Upper lobe of left lung (tissue), 6 donors: ENCODE measurements around the gene CRYBB1. TPM values are rescaled to one million over a fixed set of nuclear protein-coding genes. Genes with fewer than 3 reads are reported as not detected.

Source experiments
- ATAC-seq, 2 donors: fragments of 200-7000 bp; cut with Tn5 transposase; one replicate each; pipeline ENCODE4 v1.9.1; 2022; ENCODE audit warnings: mild to moderate bottlenecking in 2 of 2, moderate library complexity in 2 of 2; ENCODE audit not compliant: low FRiP score in 2 of 2
- DNase-seq, 2 donors: peaks; one replicate each; pipeline ENCODE4 v3.0.0-alpha.2; 2019 to 2020
- H3K27ac ChIP-seq, 4 donors: fragments of 200-600 bp; sonication (generic); one replicate each; pipeline ENCODE4 v1.5.1; 2016 to 2019
- H3K27me3 ChIP-seq, 4 donors: fragments of 200-600 bp; sonication (generic); one replicate each; pipeline ENCODE4 v1.5.1; 2017 to 2019
- H3K36me3 ChIP-seq, 4 donors: fragments of 200-600 bp; sonication (generic); one replicate each; pipeline ENCODE4 v1.5.1; 2016 to 2019
- H3K4me1 ChIP-seq, 4 donors: fragments of 200-600 bp; sonication (generic); one replicate each; pipeline ENCODE4 v1.5.1; 2018 to 2019
- H3K4me3 ChIP-seq, 4 donors: fragments of 200-600 bp; sonication (generic); one replicate each; pipeline ENCODE4 v1.5.1; 2017 to 2019; ENCODE audit warnings: mild to moderate bottlenecking in 2 of 4, moderate library complexity in 1 of 4
- H3K9me3 ChIP-seq, 4 donors: fragments of 200-600 bp; sonication (generic); one replicate each; pipeline ENCODE4 v1.5.1; 2018 to 2019
- EP300 ChIP-seq, 4 donors: sonication (generic); formaldehyde crosslinking; IDR thresholded peaks; one replicate each; pipeline ENCODE4 v1.5.1; 2017; ENCODE audit warnings: antibody characterized with exemption in 4 of 4, control low read depth in 2 of 4
- POLR2A ChIP-seq, 4 donors: fragments of 450-650 bp; IDR thresholded peaks; one replicate each; pipeline ENCODE4 v1.5.1; 2016 to 2017; ENCODE audit warnings: antibody characterized with exemption in 4 of 4, mild to moderate bottlenecking in 2 of 4
- POLR2AphosphoS5 ChIP-seq, 2 donors: sonication (generic); formaldehyde crosslinking; IDR thresholded peaks; one replicate each; pipeline ENCODE4 v1.5.1; 2017; ENCODE audit warnings: antibody characterized with exemption in 2 of 2
- WGBS, 2 donors: methylation state at CpG; one replicate each; pipeline ENCODE4 v1.1.5; 2017 to 2018; 5-methylcytosine and 5-hydroxymethylcytosine counted together
- total RNA-seq, 6 donors: library from RNA; depleted of rRNA in 4 of 6; stranded (reverse); fragments of >200 nt in 4 of 6; gene quantifications; one replicate each; pipeline versions ENCODE4 v1.1.0 to v1.2.1, GENCODE V29; 2016 to 2021
- TF ChIP-seq, protein P1 (sequence below), 6 experiments: fragments of 450-650 bp in 4 of 6; fragments of 200-600 bp in 2 of 6; sonication (generic) in 2 of 6; IDR thresholded peaks; one replicate each; pipeline ENCODE4 v1.5.1; 2016 to 2019; ENCODE audit warnings: antibody characterized with exemption in 6 of 6
- donor health status: DM: no; HTN: no; CAD: no; lungs with moderate emphysema.
- donor health status: DM: no; HTN: yes; CAD: no; lungs with severe emphysema.

CRYBB1 gene
- total RNA-seq, 6 donors from 2014 or later = 0.26 to 0.81 TPM; not detected in 4

DNA sequence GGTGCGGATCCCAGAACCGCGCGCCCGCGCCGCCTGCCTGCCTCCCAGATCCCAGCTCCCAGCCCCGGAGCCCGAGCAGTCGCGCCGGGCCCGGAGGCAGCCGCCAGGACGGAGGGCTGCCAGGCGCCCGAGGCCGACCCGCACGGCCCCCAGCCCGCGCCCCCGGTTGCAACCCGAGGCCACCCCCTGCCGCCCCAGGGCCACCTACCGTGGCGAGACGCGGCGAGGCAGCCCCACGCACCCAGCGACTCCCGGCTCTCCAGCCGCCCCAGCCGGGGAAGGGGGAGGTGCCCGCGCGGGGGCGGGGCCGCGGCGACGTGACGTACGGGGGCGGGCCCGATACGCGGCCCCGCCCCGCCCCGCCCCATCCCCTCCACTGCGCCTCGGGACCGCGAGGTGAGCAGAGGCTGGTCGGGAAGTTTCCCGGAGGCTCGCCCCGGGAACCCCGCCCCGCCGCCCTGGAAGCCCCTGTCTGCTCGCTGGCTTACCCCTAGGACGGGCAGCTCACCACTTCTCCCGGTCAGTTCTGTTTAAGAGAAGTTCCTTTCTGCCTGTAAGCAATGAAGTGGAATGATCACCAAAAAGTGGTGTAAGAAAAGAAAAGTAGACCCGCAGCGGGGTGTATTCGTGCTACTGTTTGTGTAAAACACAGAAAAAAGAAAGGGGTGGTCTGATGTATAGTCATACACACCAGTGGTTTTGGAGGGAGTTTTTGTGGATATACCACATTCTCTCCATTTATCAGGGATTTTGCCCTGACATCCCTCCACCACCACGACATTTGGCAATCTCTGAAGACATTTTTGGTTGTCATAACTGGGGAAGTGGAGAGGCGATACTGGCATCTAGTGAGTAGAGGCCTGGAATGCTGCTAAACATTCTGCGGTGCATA, 27.7 kb downstream of the CRYBB1 start, which contains the start of gene TPST2:
TSS of gene TPST2 (minus strand) at position 288 of the 892 bp plus-strand sequence. CDS start 48,502 bp downstream, outside the sequence.
- H3K4me3 ChIP-seq = peak within 1 kb of the TSS; percentile 85 to 99 (median 94)
- H3K4me1 ChIP-seq = peaks cover 27 to 71% (median 37%) of the 10 kb centered on the region in 4 donors
- ATAC-seq (peak; percentile 92 to 97), DNase-seq (peak; percentile 85 to 97)
- no peaks in the 10 kb centered on the region for H3K36me3 ChIP-seq
- H3K27ac ChIP-seq = peak within 1 kb of the TSS; percentile 91 to 98 (median 94)
- 2 to 6% methylated on average over 7 to 11 of the region's 72 CpGs for WGBS, 2 donors
- no peaks in the 10 kb centered on the region for H3K27me3 ChIP-seq
- TF ChIP-seq POLR2AphosphoS5 (IDR thresholded peaks at IDR 0.05) (peak; percentile 73 to 94), POLR2A (IDR thresholded peaks at IDR 0.05) (peak in 2 of 4 donors; percentile 55 to 92), EP300 (IDR thresholded peaks at IDR 0.05) (no peak)
- TF ChIP-seq, protein P1, sequence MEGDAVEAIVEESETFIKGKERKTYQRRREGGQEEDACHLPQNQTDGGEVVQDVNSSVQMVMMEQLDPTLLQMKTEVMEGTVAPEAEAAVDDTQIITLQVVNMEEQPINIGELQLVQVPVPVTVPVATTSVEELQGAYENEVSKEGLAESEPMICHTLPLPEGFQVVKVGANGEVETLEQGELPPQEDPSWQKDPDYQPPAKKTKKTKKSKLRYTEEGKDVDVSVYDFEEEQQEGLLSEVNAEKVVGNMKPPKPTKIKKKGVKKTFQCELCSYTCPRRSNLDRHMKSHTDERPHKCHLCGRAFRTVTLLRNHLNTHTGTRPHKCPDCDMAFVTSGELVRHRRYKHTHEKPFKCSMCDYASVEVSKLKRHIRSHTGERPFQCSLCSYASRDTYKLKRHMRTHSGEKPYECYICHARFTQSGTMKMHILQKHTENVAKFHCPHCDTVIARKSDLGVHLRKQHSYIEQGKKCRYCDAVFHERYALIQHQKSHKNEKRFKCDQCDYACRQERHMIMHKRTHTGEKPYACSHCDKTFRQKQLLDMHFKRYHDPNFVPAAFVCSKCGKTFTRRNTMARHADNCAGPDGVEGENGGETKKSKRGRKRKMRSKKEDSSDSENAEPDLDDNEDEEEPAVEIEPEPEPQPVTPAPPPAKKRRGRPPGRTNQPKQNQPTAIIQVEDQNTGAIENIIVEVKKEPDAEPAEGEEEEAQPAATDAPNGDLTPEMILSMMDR (IDR thresholded peaks at IDR 0.05) = peak in 2 of 6 experiments; percentile 9 to 22
- no peaks in the 10 kb centered on the region for H3K9me3 ChIP-seq

GRCh38 chr22:26589367-26589844, 28.4 kb downstream of the CRYBB1 start:
- TF ChIP-seq POLR2A (IDR thresholded peaks at IDR 0.05) = no peak
- TF ChIP-seq, protein P1 (IDR thresholded peaks at IDR 0.05) = no peak
- TF ChIP-seq POLR2AphosphoS5 (IDR thresholded peaks at IDR 0.05) = no peak
- TF ChIP-seq EP300 (IDR thresholded peaks at IDR 0.05) = no peak
- 1% methylated on average over 14 to 24 of the region's 44 CpGs for WGBS, 2 donors

GRCh38 chr22:26588729-26589366, 29.0 kb downstream of the CRYBB1 start:
- DNase-seq (no peak), ATAC-seq (no peak)
- TF ChIP-seq POLR2A (IDR thresholded peaks at IDR 0.05) (no peak), POLR2AphosphoS5 (IDR thresholded peaks at IDR 0.05) (no peak), EP300 (IDR thresholded peaks at IDR 0.05) (no peak)
- TF ChIP-seq, protein P1 (IDR thresholded peaks at IDR 0.05) = no peak
- H3K4me1 ChIP-seq = peaks cover 33 to 83% (median 45%) of the 10 kb centered on the region in 4 donors
- WGBS, 2 donors = 44 to 45% methylated on average over 14 of the region's 14 CpGs
- H3K27ac ChIP-seq = peak overlapping the region; percentile 91 to 98 (median 94)
- peak overlapping the region; percentile 85 to 99 (median 94) for H3K4me3 ChIP-seq
- no peaks in the 10 kb centered on the region for H3K27me3 ChIP-seq
- H3K9me3 ChIP-seq = no peaks in the 10 kb centered on the region
- no peaks in the 10 kb centered on the region for H3K36me3 ChIP-seq

More at GRCh38 chr22:26589367-26589844, 28.4 kb downstream of the CRYBB1 start:
- no peaks in the 10 kb centered on the region for H3K36me3 ChIP-seq
- DNase-seq (peak in 1 of 2 donors; percentile 36), ATAC-seq (peak in 1 of 2 donors; percentile 56)
- H3K27ac ChIP-seq = peak overlapping the region; percentile 91 to 98 (median 94)
- H3K27me3 ChIP-seq = no peaks in the 10 kb centered on the region
- peaks cover 33 to 78% (median 43%) of the 10 kb centered on the region in 4 donors for H3K4me1 ChIP-seq
- H3K4me3 ChIP-seq = peak overlapping the region; percentile 85 to 99 (median 94)
- no peaks in the 10 kb centered on the region for H3K9me3 ChIP-seq

DNA sequence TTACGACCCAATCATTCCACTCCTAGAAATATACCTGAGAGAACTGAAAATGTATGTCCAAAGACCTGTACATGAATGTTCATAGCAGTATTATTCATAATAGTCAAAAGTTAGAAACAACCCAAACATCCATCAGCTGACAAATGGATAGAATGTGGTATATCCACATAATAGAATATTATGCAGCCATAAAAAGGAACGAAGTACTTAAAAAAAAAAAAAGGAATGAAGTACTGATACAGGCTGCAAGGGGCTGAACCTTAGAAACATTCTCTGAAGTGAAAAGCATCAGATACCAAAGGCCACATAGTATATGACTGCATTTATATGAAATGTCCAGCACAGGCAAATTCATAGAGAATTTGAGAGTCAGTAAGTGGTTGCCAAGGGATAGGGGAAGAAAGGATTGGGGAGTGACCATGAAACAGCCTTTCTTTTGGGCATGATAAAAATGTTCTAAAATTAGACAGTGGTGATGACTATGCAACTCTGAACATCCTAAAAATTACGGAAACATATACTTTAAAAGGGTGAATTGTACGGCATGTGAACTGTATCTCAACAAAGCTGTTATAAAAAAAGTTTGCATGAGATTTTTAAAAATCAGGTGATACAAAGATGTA, 29.7 kb downstream of the CRYBB1 start:
- ATAC-seq (no peak), DNase-seq (no peak)
- Histone ChIP-seq H3K4me3 (peak overlapping the region in 3 of 4 donors; percentile 85 to 95 (median 93)), H3K4me1 (peaks cover 33 to 79% (median 45%) of the 10 kb centered on the region in 4 donors), H3K27me3 (no peaks in the 10 kb centered on the region), H3K27ac (peak overlapping the region; percentile 91 to 98 (median 94)), H3K36me3 (no peaks in the 10 kb centered on the region), H3K9me3 (no peaks in the 10 kb centered on the region)
- WGBS, 2 donors = 84% methylated on average over 4 of the region's 4 CpGs
- no peak for TF ChIP-seq POLR2A (IDR thresholded peaks at IDR 0.05)
- TF ChIP-seq, protein P1 (IDR thresholded peaks at IDR 0.05) = no peak
- TF ChIP-seq EP300 (IDR thresholded peaks at IDR 0.05) = no peak
- TF ChIP-seq POLR2AphosphoS5 (IDR thresholded peaks at IDR 0.05) = no peak
